Liver (tissue), 9 donors: Measurements from ENCODE around the gene VARS1. TPM values are rescaled to one million over a fixed set of nuclear protein-coding genes. Genes with fewer than 3 reads are reported as not detected.

Experiments used
- DNase-seq: peaks from one replicate; pipeline ENCODE4 v3.0.0-alpha.2; 2017; ENCODE audit warnings: low spot score
- H3K27ac ChIP-seq, 2 donors: one replicate each; pipeline ENCODE4 v1.7.0; 2013; ENCODE audit warnings: inconsistent platforms in 2 of 2, low read length in 2 of 2, control low read depth in 1 of 2, low read depth in 1 of 2, mild to moderate bottlenecking in 1 of 2
- H3K27me3 ChIP-seq, 4 donors: one replicate each; pipeline versions ENCODE4 v1.6.1 to v1.7.0; 2013; ENCODE audit warnings: low read length in 3 of 4, inconsistent platforms in 1 of 4, mild to moderate bottlenecking in 1 of 4, moderate library complexity in 1 of 4; ENCODE audit not compliant: control insufficient read depth in 4 of 4, insufficient read depth in 4 of 4
- H3K36me3 ChIP-seq, 4 donors: one replicate each; pipeline versions ENCODE4 v1.6.1 to v1.7.0; 2013; ENCODE audit warnings: low read length in 3 of 4, mild to moderate bottlenecking in 3 of 4, low read depth in 1 of 4, moderate library complexity in 1 of 4; ENCODE audit not compliant: control insufficient read depth in 4 of 4, insufficient read depth in 3 of 4
- H3K4me1 ChIP-seq, 4 donors: one replicate each; pipeline versions ENCODE4 v1.6.1 to v1.7.0; 2013; ENCODE audit warnings: low read length in 3 of 4, mild to moderate bottlenecking in 3 of 4, moderate library complexity in 1 of 4; ENCODE audit not compliant: control insufficient read depth in 4 of 4, insufficient read depth in 4 of 4
- H3K4me3 ChIP-seq, 3 donors: one replicate each; pipeline versions ENCODE4 v1.6.1 to v1.7.0; 2013; ENCODE audit warnings: low read length in 3 of 3, control low read depth in 1 of 3, low read depth in 1 of 3, mild to moderate bottlenecking in 1 of 3
- H3K9ac ChIP-seq, 2 donors: one replicate each; pipeline ENCODE4 v1.7.0; 2013; ENCODE audit warnings: low read length in 2 of 2, mild to moderate bottlenecking in 2 of 2, moderate library complexity in 2 of 2, control low read depth in 1 of 2, low read depth in 1 of 2
- H3K9me3 ChIP-seq, 4 donors: one replicate each; pipeline versions ENCODE4 v1.6.1 to v1.7.0; 2013; ENCODE audit warnings: low read length in 3 of 4; ENCODE audit not compliant: control insufficient read depth in 4 of 4
- EGR1 ChIP-seq, 2 donors: IDR thresholded peaks; 2 replicates each; pipeline ENCODE4 v1.6.1; 2016 to 2018; ENCODE audit warnings: antibody characterized with exemption in 2 of 2, low read depth in 2 of 2
- FOXA1 ChIP-seq: IDR thresholded peaks from 2 replicates; pipeline ENCODE4 v1.6.1; 2016; ENCODE audit warnings: antibody characterized with exemption
- FOXA2 ChIP-seq: IDR thresholded peaks from 2 replicates; pipeline ENCODE4 v1.6.1; 2016; ENCODE audit warnings: antibody characterized with exemption
- GABPA ChIP-seq, 2 donors: IDR thresholded peaks in 1 of 2; conservative IDR thresholded peaks in 1 of 2; 2 replicates each; pipeline ENCODE4 v1.6.1; 2016; ENCODE audit warnings: antibody characterized with exemption in 2 of 2, mild to moderate bottlenecking in 1 of 2, moderate library complexity in 1 of 2
- HNF4A ChIP-seq, 2 donors: conservative IDR thresholded peaks; 2 replicates each; pipeline ENCODE4 v1.6.1; 2016; ENCODE audit warnings: antibody characterized with exemption in 2 of 2, mild to moderate bottlenecking in 2 of 2
- HNF4G ChIP-seq: IDR thresholded peaks from 2 replicates; pipeline ENCODE4 v1.6.1; 2016; ENCODE audit warnings: antibody characterized with exemption
- JUND ChIP-seq, 2 donors: IDR thresholded peaks; 2 replicates each; pipeline ENCODE4 v1.6.1; 2016; ENCODE audit warnings: antibody characterized with exemption in 2 of 2
- NR2F2 ChIP-seq: IDR thresholded peaks from 2 replicates; pipeline ENCODE4 v1.6.1; 2016; ENCODE audit warnings: antibody characterized with exemption
- RAD21 ChIP-seq, 2 donors: IDR thresholded peaks; 2 replicates each; pipeline ENCODE4 v1.6.1; 2016; ENCODE audit warnings: antibody characterized with exemption in 2 of 2, mild to moderate bottlenecking in 2 of 2
- RXRA ChIP-seq, 2 donors: IDR thresholded peaks; 2 replicates each; pipeline ENCODE4 v1.6.1; 2017 to 2018; ENCODE audit warnings: antibody characterized with exemption in 2 of 2, mild to moderate bottlenecking in 1 of 2
- SP1 ChIP-seq: IDR thresholded peaks from 2 replicates; pipeline ENCODE4 v1.6.1; 2018; ENCODE audit warnings: antibody characterized with exemption, mild to moderate bottlenecking
- TAF1 ChIP-seq: conservative IDR thresholded peaks from 2 replicates; pipeline ENCODE4 v1.6.1; 2016; ENCODE audit warnings: antibody characterized with exemption, mild to moderate bottlenecking
- YY1 ChIP-seq: IDR thresholded peaks from 2 replicates; pipeline ENCODE4 v1.6.1; 2016; ENCODE audit warnings: antibody characterized with exemption, mild to moderate bottlenecking
- WGBS: extraction: QIAGEN DNeasy Blood & Tissue Kit; methylation state at CpG from one replicate; pipeline ENCODE4 v1.1.7; 2013; 5-methylcytosine and 5-hydroxymethylcytosine counted together
- polyA plus RNA-seq, 2 donors: library from polyadenylated mRNA; stranded (reverse) in 1 of 2; unstranded in 1 of 2; fragments of 200-250 nt in 1 of 2; fragments of >200 nt in 1 of 2; fragmentation: Nextera tagmentation in 1 of 2; extraction: Ambion mirVana in 1 of 2; gene quantifications; one replicate each; pipeline versions ENCODE4 v1.2.1 to v1.2.3, GENCODE V29; 2013 to 2015
- total RNA-seq, 2 donors: library from RNA; depleted of rRNA; stranded (reverse); fragments of >200 nt; gene quantifications; one replicate each; pipeline ENCODE4 v1.2.3, GENCODE V29; 2014
- TF ChIP-seq, protein P1 (sequence below): fragments of 150-350 bp; IDR thresholded peaks from 2 replicates; pipeline ENCODE4 v1.5.1; 2017; ENCODE audit warnings: improper control_type of control experiment, low read depth, low read length; ENCODE audit not compliant: missing input control
- TF ChIP-seq, protein P2 (sequence below): IDR thresholded peaks from 2 replicates; pipeline ENCODE4 v1.6.1; 2016; ENCODE audit warnings: antibody characterized with exemption
- TF ChIP-seq, protein P3 (sequence below): IDR thresholded peaks from 2 replicates; pipeline ENCODE4 v1.6.1; 2016; ENCODE audit warnings: antibody characterized with exemption
- TF ChIP-seq, protein P4 (sequence below): IDR thresholded peaks from 2 replicates; pipeline ENCODE4 v1.6.1; 2016; ENCODE audit warnings: antibody characterized with exemption
- TF ChIP-seq, protein P5 (sequence below): IDR thresholded peaks from 2 replicates; pipeline ENCODE4 v1.6.1; 2016; ENCODE audit warnings: antibody characterized with exemption, mild to moderate bottlenecking
- donor health status: healthy.
- donor health status: healthy.
- donor health status: healthy.
- donor health status: healthy.
- donor health status: healthy.

VARS1 gene
- total and polyA plus RNA-seq, 4 donors: 17.9 to 44.7 (median 32.4) TPM

DNA sequence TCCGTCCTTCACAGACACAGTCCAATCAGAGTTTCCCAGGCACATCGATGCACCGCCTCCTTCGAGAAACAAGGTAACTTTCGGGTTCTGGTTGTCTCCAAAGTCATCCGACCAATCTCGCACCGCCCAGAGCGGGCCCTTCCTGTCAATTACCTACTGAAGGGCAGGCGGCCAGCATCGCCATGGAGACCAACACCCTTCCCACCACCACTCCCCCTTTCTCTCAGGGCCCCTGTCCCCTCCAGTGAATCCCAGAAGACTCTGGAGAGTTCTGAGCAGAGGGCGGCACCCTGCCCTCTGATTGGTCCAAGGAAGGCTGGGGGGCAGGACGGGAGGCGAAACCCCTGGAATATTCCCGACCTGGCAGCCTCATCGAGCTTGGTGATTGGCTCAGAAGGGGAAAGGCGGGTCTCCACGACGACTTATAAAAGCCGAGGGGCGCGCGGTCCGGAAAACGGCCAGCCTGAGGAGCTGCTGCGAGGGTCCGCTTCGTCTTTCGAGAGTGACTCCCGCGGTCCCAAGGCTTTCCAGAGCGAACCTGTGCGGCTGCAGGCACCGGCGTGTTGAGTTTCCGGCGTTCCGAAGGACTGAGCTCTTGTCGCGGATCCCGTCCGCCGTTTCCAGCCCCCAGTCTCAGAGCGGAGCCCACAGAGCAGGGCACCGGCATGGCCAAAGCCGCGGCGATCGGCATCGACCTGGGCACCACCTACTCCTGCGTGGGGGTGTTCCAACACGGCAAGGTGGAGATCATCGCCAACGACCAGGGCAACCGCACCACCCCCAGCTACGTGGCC is 31.9 kb upstream of the VARS1 start, which contains the start of gene HSPA1B:
Gene HSPA1B, plus strand, starts transcription at position 453 of the 794 bp plus-strand sequence. Its CDS starts 213 bp downstream, at position 666.
- Histone ChIP-seq H3K9ac (peak within 1 kb of the TSS; percentile 76), H3K27me3 (no peaks in the 10 kb centered on the region), H3K4me3 (peak within 1 kb of the TSS; percentile 65 to 80 (median 77)), H3K27ac (peak within 1 kb of the TSS; percentile 73 to 86), H3K4me1 (peaks cover 0 to 18% (median 6%) of the 10 kb centered on the region in 4 donors), H3K9me3 (no peaks in the 10 kb centered on the region), H3K36me3 (no peaks in the 10 kb centered on the region)
- WGBS: under 1% methylated on average over 52 of the region's 56 CpGs
- DNase-seq: peak; percentile 98
- TF ChIP-seq, protein P1, sequence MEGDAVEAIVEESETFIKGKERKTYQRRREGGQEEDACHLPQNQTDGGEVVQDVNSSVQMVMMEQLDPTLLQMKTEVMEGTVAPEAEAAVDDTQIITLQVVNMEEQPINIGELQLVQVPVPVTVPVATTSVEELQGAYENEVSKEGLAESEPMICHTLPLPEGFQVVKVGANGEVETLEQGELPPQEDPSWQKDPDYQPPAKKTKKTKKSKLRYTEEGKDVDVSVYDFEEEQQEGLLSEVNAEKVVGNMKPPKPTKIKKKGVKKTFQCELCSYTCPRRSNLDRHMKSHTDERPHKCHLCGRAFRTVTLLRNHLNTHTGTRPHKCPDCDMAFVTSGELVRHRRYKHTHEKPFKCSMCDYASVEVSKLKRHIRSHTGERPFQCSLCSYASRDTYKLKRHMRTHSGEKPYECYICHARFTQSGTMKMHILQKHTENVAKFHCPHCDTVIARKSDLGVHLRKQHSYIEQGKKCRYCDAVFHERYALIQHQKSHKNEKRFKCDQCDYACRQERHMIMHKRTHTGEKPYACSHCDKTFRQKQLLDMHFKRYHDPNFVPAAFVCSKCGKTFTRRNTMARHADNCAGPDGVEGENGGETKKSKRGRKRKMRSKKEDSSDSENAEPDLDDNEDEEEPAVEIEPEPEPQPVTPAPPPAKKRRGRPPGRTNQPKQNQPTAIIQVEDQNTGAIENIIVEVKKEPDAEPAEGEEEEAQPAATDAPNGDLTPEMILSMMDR: no peak
- TF ChIP-seq, protein P2, sequence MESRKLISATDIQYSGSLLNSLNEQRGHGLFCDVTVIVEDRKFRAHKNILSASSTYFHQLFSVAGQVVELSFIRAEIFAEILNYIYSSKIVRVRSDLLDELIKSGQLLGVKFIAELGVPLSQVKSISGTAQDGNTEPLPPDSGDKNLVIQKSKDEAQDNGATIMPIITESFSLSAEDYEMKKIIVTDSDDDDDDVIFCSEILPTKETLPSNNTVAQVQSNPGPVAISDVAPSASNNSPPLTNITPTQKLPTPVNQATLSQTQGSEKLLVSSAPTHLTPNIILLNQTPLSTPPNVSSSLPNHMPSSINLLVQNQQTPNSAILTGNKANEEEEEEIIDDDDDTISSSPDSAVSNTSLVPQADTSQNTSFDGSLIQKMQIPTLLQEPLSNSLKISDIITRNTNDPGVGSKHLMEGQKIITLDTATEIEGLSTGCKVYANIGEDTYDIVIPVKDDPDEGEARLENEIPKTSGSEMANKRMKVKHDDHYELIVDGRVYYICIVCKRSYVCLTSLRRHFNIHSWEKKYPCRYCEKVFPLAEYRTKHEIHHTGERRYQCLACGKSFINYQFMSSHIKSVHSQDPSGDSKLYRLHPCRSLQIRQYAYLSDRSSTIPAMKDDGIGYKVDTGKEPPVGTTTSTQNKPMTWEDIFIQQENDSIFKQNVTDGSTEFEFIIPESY: peak; percentile 87
- TF ChIP-seq FOXA2: no peak
- TF ChIP-seq HNF4A (conservative IDR thresholded peaks at IDR 0.05): peak; percentile 44 to 60
- TF ChIP-seq RAD21 (IDR thresholded peaks at IDR 0.05): no peak
- TF ChIP-seq JUND (IDR thresholded peaks at IDR 0.05): peak; percentile 48 to 56
- TF ChIP-seq, protein P3, sequence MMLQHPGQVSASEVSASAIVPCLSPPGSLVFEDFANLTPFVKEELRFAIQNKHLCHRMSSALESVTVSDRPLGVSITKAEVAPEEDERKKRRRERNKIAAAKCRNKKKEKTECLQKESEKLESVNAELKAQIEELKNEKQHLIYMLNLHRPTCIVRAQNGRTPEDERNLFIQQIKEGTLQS: no peak
- TF ChIP-seq SP1: peak; percentile 90
- peak; percentile 47 for TF ChIP-seq NR2F2
- TF ChIP-seq FOXA1: peak; percentile 8
- TF ChIP-seq RXRA (IDR thresholded peaks at IDR 0.05): peak in 1 of 2 donors; percentile 30
- peak; percentile 85 for TF ChIP-seq TAF1
- TF ChIP-seq, protein P4, sequence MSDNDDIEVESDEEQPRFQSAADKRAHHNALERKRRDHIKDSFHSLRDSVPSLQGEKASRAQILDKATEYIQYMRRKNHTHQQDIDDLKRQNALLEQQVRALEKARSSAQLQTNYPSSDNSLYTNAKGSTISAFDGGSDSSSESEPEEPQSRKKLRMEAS: no peak
- TF ChIP-seq, protein P5, sequence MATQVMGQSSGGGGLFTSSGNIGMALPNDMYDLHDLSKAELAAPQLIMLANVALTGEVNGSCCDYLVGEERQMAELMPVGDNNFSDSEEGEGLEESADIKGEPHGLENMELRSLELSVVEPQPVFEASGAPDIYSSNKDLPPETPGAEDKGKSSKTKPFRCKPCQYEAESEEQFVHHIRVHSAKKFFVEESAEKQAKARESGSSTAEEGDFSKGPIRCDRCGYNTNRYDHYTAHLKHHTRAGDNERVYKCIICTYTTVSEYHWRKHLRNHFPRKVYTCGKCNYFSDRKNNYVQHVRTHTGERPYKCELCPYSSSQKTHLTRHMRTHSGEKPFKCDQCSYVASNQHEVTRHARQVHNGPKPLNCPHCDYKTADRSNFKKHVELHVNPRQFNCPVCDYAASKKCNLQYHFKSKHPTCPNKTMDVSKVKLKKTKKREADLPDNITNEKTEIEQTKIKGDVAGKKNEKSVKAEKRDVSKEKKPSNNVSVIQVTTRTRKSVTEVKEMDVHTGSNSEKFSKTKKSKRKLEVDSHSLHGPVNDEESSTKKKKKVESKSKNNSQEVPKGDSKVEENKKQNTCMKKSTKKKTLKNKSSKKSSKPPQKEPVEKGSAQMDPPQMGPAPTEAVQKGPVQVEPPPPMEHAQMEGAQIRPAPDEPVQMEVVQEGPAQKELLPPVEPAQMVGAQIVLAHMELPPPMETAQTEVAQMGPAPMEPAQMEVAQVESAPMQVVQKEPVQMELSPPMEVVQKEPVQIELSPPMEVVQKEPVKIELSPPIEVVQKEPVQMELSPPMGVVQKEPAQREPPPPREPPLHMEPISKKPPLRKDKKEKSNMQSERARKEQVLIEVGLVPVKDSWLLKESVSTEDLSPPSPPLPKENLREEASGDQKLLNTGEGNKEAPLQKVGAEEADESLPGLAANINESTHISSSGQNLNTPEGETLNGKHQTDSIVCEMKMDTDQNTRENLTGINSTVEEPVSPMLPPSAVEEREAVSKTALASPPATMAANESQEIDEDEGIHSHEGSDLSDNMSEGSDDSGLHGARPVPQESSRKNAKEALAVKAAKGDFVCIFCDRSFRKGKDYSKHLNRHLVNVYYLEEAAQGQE: peak; percentile 96
- no peak for TF ChIP-seq HNF4G
- TF ChIP-seq EGR1 (IDR thresholded peaks at IDR 0.05; ENCODE audit: low read depth in 2 of 2): peak in 1 of 2 donors; percentile 49
- peak in 1 of 2 donors; percentile 20 for TF ChIP-seq GABPA (IDR thresholded peaks at IDR 0.05 in 1 of 2, conservative IDR thresholded peaks at IDR 0.05 in 1 of 2)
- TF ChIP-seq YY1: peak; percentile 98
